GM21360 (cell line): Measurements from ENCODE around the gene DSE.
A peak's percentile ranks its signal among the peaks of the same experiment; 100 is the strongest.

Source experiments
- ATAC-seq: cut with Tn5 transposase; IDR thresholded peaks from one replicate; pipeline ENCODE4 v1.9.1; 2021; ENCODE audit warnings: mild to moderate bottlenecking, moderate library complexity; ENCODE audit not compliant: unreplicated experiment

The DSE gene

GRCh38 chr6:116408491-116408890 lies 37.7 kb downstream of the DSE start:
- ATAC-seq: no peak

DNA sequence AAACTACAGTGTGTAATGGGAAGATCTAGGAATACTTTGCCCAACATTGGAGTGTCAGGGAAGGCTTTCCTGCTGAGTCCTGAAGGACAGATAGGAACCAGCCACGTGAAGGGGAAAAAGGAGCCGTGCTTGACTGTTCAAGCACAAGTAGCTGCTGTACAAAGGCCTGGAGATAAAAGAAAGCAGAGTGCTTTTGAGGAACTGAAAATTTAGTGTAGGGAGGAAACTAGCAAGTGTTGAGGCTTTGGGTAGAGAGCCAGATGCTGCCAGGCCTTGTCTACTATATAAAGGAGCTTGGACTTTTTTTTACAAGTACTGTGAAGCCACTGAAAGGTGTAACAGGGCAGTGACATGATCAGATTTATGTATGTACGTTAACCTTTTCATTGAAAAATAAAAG lies 39.0 kb downstream of the DSE start:
- peak; percentile 80 for ATAC-seq

DNA sequence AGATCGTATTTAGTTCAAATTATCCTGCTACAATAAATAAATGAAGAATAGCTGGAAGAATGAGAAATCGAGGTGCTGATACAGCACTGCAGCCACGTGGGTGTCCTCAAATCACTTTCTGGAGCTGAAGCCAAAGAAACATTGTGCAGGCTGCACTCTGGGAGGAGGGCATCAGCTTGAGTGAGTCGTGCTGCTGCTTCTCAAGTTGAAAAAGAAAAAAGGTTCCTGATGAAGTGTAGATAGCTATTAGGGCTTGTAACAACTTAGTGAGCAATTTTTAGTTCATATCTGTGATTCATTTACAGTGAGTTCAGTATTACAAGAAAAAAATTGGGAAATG lies 40.5 kb downstream of the DSE start:
- no peak for ATAC-seq

DNA sequence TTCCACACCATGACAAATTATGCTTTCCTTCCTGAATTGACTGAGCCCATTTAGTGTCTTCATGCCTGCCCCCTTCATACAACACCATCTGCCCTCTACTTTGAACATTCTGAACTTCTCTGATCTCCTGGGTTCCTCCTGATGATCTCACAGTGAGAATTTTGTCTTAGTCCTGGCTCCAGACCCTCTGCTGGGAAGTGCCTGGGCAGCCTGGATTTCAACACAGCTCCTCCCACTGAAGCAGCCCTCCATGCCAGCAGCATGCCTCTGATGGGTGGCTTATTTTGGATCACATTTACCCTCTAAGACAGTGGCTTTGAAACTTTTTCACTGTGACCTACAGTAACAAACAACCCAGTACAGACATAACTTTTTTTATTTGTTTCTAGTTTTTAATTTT lies 41.5 kb downstream of the DSE start:
- no peak for ATAC-seq

DNA sequence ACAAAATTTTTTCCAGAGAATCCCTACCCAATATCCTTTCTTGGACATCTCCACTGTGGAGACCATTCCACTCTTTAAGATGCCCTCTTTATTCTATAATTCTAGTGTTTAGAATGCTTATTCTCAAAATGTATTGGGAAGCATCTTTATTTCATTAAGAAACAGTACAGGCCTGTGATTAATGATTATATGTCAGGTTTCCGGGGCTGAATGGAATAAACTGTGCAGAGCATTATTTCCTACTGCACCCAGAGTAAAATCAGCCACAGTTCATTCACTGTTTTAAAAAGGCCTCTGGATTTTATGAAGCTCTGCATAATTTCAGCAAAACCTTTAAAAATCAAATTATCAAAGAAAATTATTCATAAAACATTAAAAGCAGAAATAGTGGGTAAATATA lies 42.6 kb downstream of the DSE start:
- ATAC-seq: no peak

GRCh38 chr6:116417661-116418060 lies 46.9 kb downstream of the DSE start:
- ATAC-seq: no peak

DNA sequence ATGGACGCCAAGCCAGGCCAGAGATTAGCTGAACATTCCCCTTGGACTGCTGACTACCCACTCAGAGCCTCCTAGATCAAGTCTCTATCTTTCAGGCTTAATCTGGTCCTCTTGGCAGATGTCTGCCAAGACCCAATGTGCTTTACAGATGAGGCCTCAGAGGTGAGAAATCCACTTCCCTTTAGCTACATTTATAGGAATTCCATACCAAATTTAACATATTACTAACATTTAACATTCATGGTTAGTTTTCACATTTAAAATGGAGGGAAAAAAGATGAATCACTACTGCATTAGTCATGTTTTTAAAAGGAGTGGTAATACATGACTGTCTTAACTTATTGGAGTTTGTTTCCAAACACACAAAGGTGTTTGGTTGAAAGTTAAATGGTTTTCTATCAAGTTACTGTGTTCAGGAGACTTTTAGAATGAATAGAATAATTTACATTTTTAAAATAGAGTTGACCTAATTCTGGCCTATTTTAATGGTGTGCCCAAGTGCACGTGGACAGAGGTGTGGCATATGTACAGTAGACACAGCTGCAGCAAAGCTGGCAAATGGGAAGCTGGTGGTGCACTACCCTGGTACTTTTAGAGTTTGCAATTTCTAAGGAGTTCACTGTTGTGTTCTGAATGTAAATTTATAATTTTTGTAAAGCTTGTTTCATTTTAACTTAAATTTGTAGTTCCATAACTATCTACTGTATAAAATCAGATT lies 48.5 kb downstream of the DSE start:
- ATAC-seq: no peak

DNA sequence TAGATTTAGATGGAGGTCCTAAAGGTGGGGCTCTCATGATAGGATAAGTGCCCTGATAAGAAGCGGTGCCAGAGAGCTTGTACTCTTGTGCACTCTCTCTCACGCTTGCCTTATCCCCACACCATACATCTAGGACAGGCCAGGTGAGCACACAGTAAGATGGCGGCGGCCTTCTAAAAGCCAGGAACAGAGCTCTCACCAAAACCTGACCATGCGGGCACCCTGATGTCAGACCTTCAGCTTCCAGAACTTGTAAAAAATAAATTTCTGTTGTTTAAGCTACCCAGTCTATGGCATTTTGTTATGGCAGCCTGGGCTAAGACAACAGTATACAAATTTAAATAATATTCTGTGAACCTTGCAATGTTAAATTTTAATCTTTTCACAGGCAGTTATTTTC lies 49.6 kb downstream of the DSE start:
- no peak for ATAC-seq

- ATAC-seq: no peak
These were observed 51.5 kb downstream of the DSE start for GRCh38 chr6:116422238-116422637.

DNA sequence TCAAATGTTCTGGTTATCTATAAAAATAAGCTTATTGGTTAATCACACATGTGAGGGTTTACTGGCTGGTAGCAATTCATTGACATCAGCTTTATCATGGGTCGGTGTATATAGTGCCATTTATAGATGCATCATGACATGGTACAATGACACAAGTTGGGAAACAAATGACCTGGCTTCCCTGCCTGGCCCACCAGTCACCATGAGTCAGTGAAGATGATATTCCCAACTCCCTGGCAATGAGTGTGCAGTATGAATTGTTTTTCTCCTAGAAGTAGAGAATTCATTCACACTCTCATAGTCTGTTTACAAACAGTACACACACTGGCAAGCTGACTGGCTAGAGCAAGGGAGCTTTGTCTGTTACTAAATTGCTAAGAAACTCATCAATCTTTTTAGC lies 53.3 kb downstream of the DSE start:
- no peak for ATAC-seq

GRCh38 chr6:116426551-116426950 lies 55.8 kb downstream of the DSE start:
- ATAC-seq: no peak

DNA sequence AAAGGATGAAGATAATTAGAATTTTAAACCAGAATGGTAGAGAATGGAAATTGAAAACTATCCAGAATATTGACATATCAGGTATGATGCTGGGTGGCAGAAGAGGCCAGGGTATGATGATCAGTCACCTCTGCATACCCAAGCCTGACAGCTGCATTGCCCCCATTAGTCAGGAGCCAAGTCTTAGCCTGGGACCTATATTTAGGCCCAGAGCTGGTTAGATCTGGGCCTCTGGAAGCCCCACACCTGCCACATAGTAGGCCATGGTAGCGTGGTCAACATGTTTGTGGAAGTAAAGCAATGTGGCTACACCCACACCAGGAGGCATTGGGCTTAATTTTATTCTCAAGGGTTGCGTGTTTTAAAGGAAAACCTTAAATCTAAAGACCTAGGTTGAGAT lies 58.4 kb downstream of the DSE start:
- no peak for ATAC-seq

GRCh38 chr6:116430860-116431259 lies 60.1 kb downstream of the DSE start:
- no peak for ATAC-seq

DNA sequence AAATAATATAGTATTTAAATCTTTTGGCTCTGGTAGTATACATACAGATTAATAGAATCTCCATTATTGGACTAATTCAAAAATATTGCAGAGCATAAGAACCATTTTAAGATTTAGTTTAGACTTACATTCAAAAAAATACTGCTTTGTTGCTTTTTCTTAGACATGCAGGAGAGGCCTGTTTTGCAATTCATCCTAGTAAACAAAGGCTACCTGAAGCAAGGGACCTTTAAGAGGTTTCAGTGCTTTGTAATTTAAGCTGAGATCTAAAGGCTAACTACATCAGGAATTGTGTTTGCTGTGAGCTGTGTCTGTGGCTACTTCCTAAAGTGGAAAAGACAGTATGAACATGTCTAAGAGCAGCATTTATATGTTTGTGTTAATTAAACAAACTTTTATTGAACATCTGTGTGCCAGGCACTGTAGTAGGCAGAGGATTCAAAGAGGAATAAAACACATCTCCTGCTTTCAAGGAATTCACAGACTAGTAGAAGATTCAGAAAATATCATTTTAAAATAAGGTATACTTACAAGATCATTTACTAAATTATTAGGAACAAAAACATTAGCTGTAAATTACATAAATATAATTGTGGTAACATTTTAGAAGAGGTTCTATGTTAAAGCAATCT lies 61.3 kb downstream of the DSE start:
- no peak for ATAC-seq

- no peak for ATAC-seq
These were observed 62.5 kb downstream of the DSE start for GRCh38 chr6:116433206-116433712.

DNA sequence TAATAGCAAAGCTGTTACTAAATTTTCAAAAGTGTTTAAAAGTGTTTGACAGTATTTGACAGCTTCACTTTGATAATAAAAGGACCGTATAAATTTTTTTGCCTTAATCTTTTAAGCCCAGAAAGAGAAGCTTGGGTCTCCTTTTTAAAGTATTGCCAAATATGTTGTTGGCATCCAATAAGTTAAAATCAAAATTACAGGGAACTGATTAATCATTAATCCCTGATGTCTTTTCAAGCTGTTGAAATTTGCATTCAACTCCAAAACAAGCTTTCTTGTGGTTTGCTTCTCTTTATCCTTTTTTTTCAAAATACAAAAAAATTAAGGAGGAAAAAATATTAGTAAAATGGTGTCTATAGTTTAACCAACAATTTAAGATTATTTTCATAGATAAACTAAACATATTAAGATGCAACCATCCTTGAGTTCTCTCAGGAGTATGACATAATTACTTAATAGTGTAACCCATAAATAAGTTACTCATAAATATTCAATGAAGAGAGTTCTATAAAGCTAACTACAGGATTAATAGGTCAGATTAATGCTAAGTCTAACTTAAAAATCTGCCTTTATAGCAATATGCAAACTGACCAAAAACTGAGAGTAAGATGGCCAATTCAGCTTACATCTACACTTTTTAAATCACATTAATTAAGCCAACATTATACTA lies 63.4 kb downstream of the DSE start:
- no peak for ATAC-seq

DNA sequence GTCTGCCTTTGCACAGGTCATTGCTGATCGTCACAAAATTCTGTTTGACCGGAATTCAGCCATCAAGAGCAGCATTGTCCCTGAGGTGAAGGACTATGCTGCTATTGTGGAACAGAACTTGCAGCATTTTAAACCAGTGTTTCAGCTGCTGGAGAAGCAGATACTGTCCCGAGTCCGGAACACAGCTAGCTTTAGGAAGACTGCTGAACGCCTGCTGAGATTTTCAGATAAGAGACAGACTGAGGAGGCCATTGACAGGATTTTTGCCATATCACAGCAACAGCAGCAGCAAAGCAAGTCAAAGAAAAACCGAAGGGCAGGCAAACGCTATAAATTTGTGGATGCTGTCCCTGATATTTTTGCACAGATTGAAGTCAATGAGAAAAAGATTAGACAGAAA lies 65.8 kb downstream of the DSE start:
- no peak for ATAC-seq

- no peak for ATAC-seq
These were observed 66.9 kb downstream of the DSE start for GRCh38 chr6:116437656-116438055.

DNA sequence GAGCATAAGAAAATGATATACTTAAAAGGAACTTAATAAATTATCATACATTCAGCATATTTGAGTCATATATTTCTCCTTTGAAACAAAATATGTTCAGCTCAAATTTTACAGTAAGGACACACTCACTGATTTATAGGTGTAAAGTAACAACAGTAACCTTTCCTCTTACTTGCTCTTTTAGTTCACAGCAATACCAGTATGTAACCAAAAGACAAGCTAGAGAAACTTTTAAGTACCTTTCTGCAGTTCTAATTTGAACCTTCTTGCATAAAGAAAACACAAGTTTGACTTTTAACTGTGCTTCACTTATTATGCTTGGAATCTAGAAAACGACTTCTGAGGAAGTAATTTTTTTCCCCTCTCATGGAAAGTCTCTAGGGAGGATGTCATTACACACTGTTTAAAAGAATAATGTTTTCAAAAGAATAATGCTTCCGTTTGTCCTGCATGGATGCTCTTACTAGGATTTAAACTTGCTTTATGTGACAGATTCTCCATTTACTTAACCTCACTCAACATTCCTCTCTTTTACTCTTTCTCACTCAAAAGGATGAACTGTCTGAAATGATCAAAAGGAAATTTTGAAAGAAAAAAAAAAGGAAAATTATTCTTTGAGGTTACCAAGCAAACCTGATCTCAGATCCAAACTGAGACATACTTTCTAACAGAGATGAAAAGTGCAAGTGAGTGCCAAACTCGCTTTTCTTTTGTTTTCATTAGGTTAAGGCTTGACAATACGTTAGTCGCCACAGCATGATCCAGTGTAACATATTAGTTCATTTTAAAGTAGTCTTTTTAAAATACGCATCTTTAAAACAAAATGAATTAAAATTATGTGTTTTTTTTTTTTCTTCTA lies 68.1 kb downstream of the DSE start:
- ATAC-seq: no peak

DNA sequence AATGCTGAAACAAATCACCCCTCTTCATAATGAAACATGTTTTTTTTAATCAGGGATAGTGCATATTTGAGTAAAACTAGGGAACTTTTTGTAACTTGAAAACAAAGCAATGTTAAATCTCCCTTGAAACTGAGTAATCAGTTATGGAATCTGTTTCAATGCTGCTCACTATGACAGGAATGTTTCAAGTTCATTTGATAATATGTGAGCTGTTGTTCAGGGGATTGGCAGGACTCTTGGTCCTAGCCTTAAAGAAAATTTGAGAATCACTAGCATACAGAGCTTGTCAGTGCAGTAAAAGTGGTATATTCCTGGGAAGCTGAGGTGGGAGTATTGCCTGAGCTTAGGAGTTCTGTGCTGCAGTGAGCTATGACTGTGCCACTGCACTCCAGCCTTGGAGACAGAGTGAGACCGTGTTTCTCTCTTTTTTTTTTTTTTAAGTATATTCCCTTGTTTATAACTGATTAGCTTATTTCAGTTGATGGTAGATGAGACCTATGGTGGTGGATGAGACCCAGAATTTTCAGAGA lies 68.8 kb downstream of the DSE start:
- no peak for ATAC-seq

- no peak for ATAC-seq
These were observed 72.4 kb downstream of the DSE start for GRCh38 chr6:116443105-116443504.
